ENCODE results near the gene MYL5. TPM values are rescaled to one million over a fixed set of nuclear protein-coding genes. Genes with fewer than 3 reads are reported as not detected.

Gene MYL5
- total and polyA plus RNA-seq, 2 of the 13 experiments (the other 11 are each of a cell fraction or from before 2014, with no cell fraction given), result 6.5 to 16.0 TPM

DNA sequence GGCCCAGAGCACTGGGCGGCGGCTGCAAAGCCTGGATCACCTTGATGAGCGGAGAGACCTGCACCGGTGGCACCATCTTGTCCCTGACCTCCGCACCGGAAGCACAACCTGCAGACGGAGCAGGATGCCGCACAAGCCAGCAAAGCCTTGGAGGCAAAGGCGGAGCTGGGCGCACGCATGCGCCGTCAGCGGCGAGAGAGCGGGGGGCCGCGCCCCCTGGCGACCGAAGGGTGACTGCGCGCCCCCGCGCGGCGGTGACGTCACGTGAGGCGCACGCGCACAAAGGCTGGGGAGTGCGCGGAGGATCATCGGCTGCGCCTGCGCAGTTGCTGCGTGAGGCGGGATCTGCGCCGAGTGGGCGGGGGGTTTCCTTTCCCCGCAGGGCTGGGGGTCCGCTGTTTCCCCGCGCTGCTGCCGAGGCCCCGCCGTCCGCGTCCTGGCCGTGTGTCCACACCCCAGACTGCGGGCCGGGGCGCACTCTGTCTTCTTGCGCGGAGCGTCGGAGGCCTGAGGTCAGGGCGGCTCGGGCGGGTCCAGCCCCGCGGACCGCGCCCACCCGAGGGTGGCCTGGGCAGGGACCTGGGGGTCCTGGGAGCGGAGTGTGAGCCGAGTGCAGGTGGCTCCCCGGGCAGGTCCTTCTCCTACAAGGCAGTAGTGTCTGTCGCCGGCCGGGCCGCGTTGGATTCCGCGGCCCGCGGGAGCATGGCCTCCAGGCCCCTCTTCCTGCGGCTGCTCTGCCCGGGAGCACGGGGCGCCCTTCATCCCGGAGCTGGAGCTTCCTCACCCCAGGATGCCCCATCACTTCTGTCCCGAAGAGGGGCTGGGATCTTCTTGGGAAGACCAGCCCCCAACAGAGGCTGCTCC lies at the start of gene MYL5, which contains the start of gene ATP5ME (continued):
- TF ChIP-seq NBN (conservative IDR thresholded peaks at IDR 0.05) (no peak), ZNF253 (CRISPR knock-in tag; IDR thresholded peaks at IDR 0.05; ENCODE audit: borderline replicate concordance) (no peak), FLYWCH1 (CRISPR knock-in tag; IDR thresholded peaks at IDR 0.05) (no peak), TEAD3 (CRISPR knock-in tag; optimal IDR thresholded peaks at IDR 0.05; ENCODE audit: borderline replicate concordance) (peak; percentile 42), ZNF496 (CRISPR knock-in tag; IDR thresholded peaks at IDR 0.05; ENCODE audit: insufficient replicate concordance) (no peak), XBP1 (CRISPR knock-in tag; IDR thresholded peaks at IDR 0.05) (no peak), HIVEP1 (CRISPR knock-in tag; IDR thresholded peaks at IDR 0.05) (no peak), EHMT2 (IDR thresholded peaks at IDR 0.05; ENCODE audit: borderline replicate concordance, low read depth, low read length) (no peak), RBM22 (optimal IDR thresholded peaks at IDR 0.05; ENCODE audit: low read length) (no peak), ZNF773 (CRISPR knock-in tag; IDR thresholded peaks at IDR 0.05; ENCODE audit: borderline replicate concordance) (0 out of 2 replicates have a peak, but pooled peaks have one; percentile 30), ZNF562 (CRISPR knock-in tag; IDR thresholded peaks at IDR 0.05; ENCODE audit: borderline replicate concordance) (no peak)
- TF ChIP-seq, protein P1, sequence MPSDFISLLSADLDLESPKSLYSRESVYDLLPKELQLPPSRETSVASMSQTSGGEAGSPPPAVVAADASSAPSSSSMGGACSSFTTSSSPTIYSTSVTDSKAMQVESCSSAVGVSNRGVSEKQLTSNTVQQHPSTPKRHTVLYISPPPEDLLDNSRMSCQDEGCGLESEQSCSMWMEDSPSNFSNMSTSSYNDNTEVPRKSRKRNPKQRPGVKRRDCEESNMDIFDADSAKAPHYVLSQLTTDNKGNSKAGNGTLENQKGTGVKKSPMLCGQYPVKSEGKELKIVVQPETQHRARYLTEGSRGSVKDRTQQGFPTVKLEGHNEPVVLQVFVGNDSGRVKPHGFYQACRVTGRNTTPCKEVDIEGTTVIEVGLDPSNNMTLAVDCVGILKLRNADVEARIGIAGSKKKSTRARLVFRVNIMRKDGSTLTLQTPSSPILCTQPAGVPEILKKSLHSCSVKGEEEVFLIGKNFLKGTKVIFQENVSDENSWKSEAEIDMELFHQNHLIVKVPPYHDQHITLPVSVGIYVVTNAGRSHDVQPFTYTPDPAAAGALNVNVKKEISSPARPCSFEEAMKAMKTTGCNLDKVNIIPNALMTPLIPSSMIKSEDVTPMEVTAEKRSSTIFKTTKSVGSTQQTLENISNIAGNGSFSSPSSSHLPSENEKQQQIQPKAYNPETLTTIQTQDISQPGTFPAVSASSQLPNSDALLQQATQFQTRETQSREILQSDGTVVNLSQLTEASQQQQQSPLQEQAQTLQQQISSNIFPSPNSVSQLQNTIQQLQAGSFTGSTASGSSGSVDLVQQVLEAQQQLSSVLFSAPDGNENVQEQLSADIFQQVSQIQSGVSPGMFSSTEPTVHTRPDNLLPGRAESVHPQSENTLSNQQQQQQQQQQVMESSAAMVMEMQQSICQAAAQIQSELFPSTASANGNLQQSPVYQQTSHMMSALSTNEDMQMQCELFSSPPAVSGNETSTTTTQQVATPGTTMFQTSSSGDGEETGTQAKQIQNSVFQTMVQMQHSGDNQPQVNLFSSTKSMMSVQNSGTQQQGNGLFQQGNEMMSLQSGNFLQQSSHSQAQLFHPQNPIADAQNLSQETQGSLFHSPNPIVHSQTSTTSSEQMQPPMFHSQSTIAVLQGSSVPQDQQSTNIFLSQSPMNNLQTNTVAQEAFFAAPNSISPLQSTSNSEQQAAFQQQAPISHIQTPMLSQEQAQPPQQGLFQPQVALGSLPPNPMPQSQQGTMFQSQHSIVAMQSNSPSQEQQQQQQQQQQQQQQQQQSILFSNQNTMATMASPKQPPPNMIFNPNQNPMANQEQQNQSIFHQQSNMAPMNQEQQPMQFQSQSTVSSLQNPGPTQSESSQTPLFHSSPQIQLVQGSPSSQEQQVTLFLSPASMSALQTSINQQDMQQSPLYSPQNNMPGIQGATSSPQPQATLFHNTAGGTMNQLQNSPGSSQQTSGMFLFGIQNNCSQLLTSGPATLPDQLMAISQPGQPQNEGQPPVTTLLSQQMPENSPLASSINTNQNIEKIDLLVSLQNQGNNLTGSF (CRISPR knock-in tag; IDR thresholded peaks at IDR 0.05), result no peak
- TF ChIP-seq, protein P2, sequence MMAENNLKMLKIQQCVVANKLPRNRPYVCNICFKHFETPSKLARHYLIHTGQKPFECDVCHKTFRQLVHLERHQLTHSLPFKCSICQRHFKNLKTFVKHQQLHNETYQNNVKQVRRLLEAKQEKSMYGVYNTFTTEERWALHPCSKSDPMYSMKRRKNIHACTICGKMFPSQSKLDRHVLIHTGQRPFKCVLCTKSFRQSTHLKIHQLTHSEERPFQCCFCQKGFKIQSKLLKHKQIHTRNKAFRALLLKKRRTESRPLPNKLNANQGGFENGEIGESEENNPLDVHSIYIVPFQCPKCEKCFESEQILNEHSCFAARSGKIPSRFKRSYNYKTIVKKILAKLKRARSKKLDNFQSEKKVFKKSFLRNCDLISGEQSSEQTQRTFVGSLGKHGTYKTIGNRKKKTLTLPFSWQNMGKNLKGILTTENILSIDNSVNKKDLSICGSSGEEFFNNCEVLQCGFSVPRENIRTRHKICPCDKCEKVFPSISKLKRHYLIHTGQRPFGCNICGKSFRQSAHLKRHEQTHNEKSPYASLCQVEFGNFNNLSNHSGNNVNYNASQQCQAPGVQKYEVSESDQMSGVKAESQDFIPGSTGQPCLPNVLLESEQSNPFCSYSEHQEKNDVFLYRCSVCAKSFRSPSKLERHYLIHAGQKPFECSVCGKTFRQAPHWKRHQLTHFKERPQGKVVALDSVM (CRISPR knock-in tag; IDR thresholded peaks at IDR 0.05), result 0 out of 2 replicates have a peak, but pooled peaks have one; percentile 57
- TF ChIP-seq, protein P3, sequence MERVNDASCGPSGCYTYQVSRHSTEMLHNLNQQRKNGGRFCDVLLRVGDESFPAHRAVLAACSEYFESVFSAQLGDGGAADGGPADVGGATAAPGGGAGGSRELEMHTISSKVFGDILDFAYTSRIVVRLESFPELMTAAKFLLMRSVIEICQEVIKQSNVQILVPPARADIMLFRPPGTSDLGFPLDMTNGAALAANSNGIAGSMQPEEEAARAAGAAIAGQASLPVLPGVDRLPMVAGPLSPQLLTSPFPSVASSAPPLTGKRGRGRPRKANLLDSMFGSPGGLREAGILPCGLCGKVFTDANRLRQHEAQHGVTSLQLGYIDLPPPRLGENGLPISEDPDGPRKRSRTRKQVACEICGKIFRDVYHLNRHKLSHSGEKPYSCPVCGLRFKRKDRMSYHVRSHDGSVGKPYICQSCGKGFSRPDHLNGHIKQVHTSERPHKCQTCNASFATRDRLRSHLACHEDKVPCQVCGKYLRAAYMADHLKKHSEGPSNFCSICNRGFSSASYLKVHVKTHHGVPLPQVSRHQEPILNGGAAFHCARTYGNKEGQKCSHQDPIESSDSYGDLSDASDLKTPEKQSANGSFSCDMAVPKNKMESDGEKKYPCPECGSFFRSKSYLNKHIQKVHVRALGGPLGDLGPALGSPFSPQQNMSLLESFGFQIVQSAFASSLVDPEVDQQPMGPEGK (CRISPR knock-in tag; IDR thresholded peaks at IDR 0.05), result peak; percentile 85
- TF ChIP-seq, protein P4, sequence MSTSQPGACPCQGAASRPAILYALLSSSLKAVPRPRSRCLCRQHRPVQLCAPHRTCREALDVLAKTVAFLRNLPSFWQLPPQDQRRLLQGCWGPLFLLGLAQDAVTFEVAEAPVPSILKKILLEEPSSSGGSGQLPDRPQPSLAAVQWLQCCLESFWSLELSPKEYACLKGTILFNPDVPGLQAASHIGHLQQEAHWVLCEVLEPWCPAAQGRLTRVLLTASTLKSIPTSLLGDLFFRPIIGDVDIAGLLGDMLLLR (CRISPR knock-in tag; IDR thresholded peaks at IDR 0.05), result peak; percentile 39; the same call in 1 of the 2 replicates
